ENCODE results near the gene MAVS.
A peak's percentile ranks its signal among the peaks of the same experiment; 100 is the strongest.
"Not testable (repeated sequence)": the region's sequence is repeated elsewhere in the genome, so short reads cannot be mapped to it uniquely, and the experiment has no call there.

The MAVS gene

GRCh38 chr20:3815703-3816315 is 30.8 kb upstream of the MAVS start:
- DNase-seq (ENCODE audit: low read depth): no peak

GRCh38 chr20:3818155-3819151 is 28.2 kb upstream of the MAVS start:
- no peak for DNase-seq (ENCODE audit: low read depth)

GRCh38 chr20:3819411-3820047 is 27.1 kb upstream of the MAVS start:
- no peak for DNase-seq (ENCODE audit: low read depth)

GRCh38 chr20:3820048-3820900 is 26.4 kb upstream of the MAVS start, which contains the start of gene AP5S1:
AP5S1 (plus strand) TSS chr20:3820547; CDS start chr20:3822118, 1,571 bp downstream.
- DNase-seq (ENCODE audit: low read depth): peak; percentile 85

GRCh38 chr20:3820901-3821727 is 25.5 kb upstream of the MAVS start:
- DNase-seq (ENCODE audit: low read depth): no peak

GRCh38 chr20:3821996-3822395 is 24.6 kb upstream of the MAVS start:
- no peak for DNase-seq (ENCODE audit: low read depth)

GRCh38 chr20:3823881-3824280 is 22.8 kb upstream of the MAVS start:
- DNase-seq (ENCODE audit: low read depth): no peak

GRCh38 chr20:3825526-3825925 is 21.1 kb upstream of the MAVS start:
- no peak for DNase-seq (ENCODE audit: low read depth)

GRCh38 chr20:3826420-3826819 is 20.2 kb upstream of the MAVS start:
- DNase-seq (ENCODE audit: low read depth): no peak

- DNase-seq (ENCODE audit: low read depth): no peak
Observed at GRCh38 chr20:3828798-3829197, 17.8 kb upstream of the MAVS start.

GRCh38 chr20:3829891-3830290 is 16.7 kb upstream of the MAVS start:
- not testable (repeated sequence) for DNase-seq (ENCODE audit: low read depth)

- no peak for DNase-seq (ENCODE audit: low read depth)
Observed at GRCh38 chr20:3836132-3836531, 10.5 kb upstream of the MAVS start.

GRCh38 chr20:3839328-3839727 is 7.3 kb upstream of the MAVS start:
- no peak for DNase-seq (ENCODE audit: low read depth)

GRCh38 chr20:3840201-3840600 is 6.4 kb upstream of the MAVS start:
- not testable (repeated sequence) for DNase-seq (ENCODE audit: low read depth)

GRCh38 chr20:3842348-3842930 is 4.2 kb upstream of the MAVS start:
- no peak for DNase-seq (ENCODE audit: low read depth)

GRCh38 chr20:3843490-3843889 is 3.1 kb upstream of the MAVS start:
- DNase-seq (ENCODE audit: low read depth): no peak

GRCh38 chr20:3843990-3844619 is 2.5 kb upstream of the MAVS start:
- not testable (repeated sequence) for DNase-seq (ENCODE audit: low read depth)

GRCh38 chr20:3846378-3846739 is 275 bp upstream of the MAVS start:
- DNase-seq (ENCODE audit: low read depth): no peak

GRCh38 chr20:3847429-3847940 is 851 bp downstream of the MAVS start:
- no peak for DNase-seq (ENCODE audit: low read depth)

GRCh38 chr20:3848565-3848964 is 1.9 kb downstream of the MAVS start:
- DNase-seq (ENCODE audit: low read depth): no peak
